DOHH2 (cell line): Measurements from ENCODE around the gene RND2.
A peak's percentile ranks its signal among the peaks of the same experiment; 100 is the strongest.

ENCODE experiments used
- EZH2phosphoT487 ChIP-seq: fragments of 200-600 bp; sonication (generic); IDR thresholded peaks from 2 replicates; pipeline ENCODE4 v1.6.1; 2017; ENCODE audit warnings: borderline replicate concordance, mild to moderate bottlenecking, antibody characterized with exemption, low read length, moderate library complexity, mixed read lengths
- TF ChIP-seq, protein P1 (sequence below): fragments of 200-600 bp; sonication (generic); IDR thresholded peaks from one replicate; pipeline ENCODE4 v1.5.1; 2014; ENCODE audit warnings: antibody characterized with exemption, mild to moderate bottlenecking, low read depth, low read length; ENCODE audit not compliant: poor library complexity, severe bottlenecking

DNA sequence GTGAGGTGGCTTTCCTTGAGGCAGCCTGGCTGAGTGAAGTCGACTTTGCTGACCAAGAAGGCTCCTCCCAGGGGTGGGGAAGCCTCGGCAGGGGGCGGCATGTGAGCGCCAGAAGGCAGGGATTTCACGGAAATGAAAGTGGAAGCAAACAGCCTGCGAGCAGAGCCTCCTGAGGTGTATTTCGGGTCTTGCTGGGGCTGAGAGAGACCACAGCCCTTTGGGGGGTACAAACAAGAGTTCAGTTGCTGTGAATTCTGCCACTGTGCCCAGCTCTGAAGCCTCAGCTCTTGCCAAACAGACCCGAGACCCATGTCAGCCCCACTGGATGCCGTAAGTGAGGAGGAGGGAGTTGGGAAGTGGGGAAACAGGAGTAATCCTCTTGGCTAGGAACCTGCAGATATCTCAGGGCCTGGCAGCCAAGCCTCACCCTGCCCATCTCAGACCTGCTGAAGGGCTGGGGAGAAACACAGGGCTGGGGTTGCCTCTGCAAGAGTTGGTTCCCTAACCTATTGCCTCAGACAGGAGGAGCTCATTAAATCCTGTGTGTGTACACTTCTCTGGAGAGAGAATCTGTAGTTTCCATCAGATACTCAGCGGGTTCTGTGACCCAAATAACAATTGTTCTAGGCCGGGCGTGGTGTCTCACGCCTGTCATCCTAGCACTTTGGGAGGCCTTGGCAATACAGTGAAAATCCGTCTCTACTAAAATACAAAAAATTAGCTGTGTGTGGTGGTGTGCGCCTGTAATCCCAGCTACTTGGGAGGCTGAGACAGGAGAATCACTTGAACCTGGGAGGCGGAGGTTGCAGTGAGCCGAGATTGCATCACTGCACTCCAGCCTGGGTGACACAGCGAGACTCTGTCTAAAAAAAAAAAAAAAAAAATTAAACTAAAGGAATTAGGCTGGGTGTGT lies 18.1 kb upstream of the RND2 start, which contains the start of gene IFI35:
- TF ChIP-seq, protein P1, sequence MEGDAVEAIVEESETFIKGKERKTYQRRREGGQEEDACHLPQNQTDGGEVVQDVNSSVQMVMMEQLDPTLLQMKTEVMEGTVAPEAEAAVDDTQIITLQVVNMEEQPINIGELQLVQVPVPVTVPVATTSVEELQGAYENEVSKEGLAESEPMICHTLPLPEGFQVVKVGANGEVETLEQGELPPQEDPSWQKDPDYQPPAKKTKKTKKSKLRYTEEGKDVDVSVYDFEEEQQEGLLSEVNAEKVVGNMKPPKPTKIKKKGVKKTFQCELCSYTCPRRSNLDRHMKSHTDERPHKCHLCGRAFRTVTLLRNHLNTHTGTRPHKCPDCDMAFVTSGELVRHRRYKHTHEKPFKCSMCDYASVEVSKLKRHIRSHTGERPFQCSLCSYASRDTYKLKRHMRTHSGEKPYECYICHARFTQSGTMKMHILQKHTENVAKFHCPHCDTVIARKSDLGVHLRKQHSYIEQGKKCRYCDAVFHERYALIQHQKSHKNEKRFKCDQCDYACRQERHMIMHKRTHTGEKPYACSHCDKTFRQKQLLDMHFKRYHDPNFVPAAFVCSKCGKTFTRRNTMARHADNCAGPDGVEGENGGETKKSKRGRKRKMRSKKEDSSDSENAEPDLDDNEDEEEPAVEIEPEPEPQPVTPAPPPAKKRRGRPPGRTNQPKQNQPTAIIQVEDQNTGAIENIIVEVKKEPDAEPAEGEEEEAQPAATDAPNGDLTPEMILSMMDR = peak; percentile 59
- no peak for TF ChIP-seq EZH2phosphoT487
